Measurements from ENCODE around the gene GATAD2A.
A peak's percentile ranks its signal among the peaks of the same experiment; 100 is the strongest.

Gene GATAD2A

DNA sequence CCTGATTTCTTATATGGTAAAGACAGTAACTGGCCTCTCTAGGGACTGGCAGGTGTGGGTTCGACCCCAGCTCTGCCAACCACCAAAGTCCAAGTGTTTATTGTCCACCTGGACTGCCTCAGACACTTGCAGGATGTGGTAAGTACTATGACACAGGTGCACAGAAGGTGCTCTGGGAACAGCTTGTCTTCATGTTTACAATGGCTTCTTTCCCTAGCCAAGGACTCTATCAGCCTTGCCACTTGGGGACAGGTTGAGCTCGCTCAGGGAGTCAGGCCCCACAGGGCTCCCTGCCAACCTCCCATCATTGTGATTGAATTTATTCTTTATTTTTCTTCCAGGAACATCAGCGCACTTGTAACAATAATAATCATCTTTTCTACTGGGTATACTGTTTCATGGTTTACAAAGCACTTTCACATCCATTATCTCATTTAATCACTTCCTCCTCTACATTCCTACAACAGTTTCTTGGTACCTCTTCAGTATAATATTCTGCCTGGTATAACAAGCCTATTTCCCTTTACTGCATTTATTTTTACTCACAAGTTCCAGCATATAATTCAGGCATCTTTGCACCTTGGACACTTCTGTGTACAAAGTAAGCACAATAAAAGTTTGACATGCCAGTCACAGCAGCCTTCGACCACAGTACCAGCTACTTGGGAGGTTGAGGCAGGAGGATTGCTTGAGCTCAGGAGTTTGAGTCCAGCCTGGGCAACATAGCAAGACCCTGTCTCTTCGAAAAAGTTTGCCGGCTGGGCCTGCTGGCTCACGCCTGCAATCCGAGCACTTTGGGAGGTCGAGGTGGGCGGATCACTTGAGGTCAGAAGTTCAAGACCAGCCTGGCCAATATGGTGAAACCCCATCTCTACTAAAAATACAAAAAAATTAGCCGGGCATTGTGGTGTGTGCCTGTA lies 24.2 kb upstream of the GATAD2A start:
- no peaks in the 10 kb centered on the region for H3K36me3 Mint-ChIP-seq (ENCODE audit: low read depth)
- peaks cover 3% of the 10 kb centered on the region for H3K27me3 Mint-ChIP-seq (ENCODE audit: low read depth)
- no peak overlapping the region for H3K4me3 Mint-ChIP-seq
- peaks cover 3% of the 10 kb centered on the region for H3K9me3 Mint-ChIP-seq
- no peak overlapping the region for H3K27ac Mint-ChIP-seq
- TF ChIP-seq, protein P1, sequence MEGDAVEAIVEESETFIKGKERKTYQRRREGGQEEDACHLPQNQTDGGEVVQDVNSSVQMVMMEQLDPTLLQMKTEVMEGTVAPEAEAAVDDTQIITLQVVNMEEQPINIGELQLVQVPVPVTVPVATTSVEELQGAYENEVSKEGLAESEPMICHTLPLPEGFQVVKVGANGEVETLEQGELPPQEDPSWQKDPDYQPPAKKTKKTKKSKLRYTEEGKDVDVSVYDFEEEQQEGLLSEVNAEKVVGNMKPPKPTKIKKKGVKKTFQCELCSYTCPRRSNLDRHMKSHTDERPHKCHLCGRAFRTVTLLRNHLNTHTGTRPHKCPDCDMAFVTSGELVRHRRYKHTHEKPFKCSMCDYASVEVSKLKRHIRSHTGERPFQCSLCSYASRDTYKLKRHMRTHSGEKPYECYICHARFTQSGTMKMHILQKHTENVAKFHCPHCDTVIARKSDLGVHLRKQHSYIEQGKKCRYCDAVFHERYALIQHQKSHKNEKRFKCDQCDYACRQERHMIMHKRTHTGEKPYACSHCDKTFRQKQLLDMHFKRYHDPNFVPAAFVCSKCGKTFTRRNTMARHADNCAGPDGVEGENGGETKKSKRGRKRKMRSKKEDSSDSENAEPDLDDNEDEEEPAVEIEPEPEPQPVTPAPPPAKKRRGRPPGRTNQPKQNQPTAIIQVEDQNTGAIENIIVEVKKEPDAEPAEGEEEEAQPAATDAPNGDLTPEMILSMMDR (IDR thresholded peaks at IDR 0.05; ENCODE audit: unreplicated experiment in 3 of 3) = no peak
- H3K4me1 Mint-ChIP-seq = peaks cover 4% of the 10 kb centered on the region

DNA sequence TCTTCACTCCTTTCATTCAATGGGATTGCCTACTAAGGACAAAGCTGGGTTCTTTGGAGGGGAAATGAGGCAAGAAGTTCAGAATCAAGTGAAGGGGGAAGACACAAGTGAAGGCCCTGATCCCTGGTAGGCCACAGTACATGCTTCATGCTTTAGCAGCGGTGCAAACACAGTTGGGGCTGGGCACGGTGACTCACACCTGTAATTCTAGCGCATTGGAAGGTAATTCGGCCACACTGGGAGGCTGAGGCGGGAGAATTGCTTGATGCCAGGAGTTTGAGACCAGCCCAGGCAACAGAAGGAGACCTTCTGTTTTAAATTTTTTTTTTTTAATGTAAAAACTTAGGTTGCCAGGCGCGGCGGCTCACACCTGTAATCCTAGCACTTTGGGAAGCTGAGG lies 23.4 kb upstream of the GATAD2A start:
- TF ChIP-seq, protein P1 (IDR thresholded peaks at IDR 0.05; ENCODE audit: unreplicated experiment in 3 of 3) = no peak
- Mint-ChIP-seq H3K4me3 (peak overlapping the region in 2 of 3 experiments; percentile 47 to 62), H3K9me3 (peaks cover 3% of the 10 kb centered on the region), H3K4me1 (peaks cover 4% of the 10 kb centered on the region), H3K36me3 (ENCODE audit: low read depth) (no peaks in the 10 kb centered on the region), H3K27me3 (ENCODE audit: low read depth) (peaks cover 3% of the 10 kb centered on the region), H3K27ac (no peak overlapping the region)

DNA sequence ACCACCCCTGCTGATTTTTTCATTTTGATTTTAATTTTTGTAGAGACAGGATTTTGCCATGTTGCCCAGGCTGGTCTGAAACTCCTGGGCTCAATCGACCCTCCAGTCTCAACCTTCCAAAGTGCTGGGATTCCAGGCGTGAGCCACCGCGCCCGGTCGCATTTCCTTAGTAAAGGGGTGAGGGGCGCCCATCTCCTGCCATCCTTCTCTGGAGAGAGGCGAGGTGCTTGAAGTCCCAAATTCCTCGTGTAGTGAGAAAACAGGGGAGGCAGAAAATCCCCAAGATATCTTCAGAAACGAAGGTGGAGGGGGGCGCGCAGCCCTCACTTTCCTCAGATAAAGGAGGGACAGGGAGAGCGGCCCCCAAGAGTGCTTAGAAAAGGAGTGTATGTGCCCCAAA lies 21.0 kb upstream of the GATAD2A start:
- TF ChIP-seq, protein P1 (IDR thresholded peaks at IDR 0.05; ENCODE audit: unreplicated experiment in 3 of 3) = no peak
- H3K27me3 Mint-ChIP-seq (ENCODE audit: low read depth) = no peaks in the 10 kb centered on the region
- H3K27ac Mint-ChIP-seq = no peak overlapping the region
- H3K9me3 Mint-ChIP-seq = peaks cover 3% of the 10 kb centered on the region
- H3K36me3 Mint-ChIP-seq (ENCODE audit: low read depth) = peaks cover 4% of the 10 kb centered on the region
- H3K4me1 Mint-ChIP-seq = peaks cover 17% of the 10 kb centered on the region
- peak overlapping the region in 2 of 3 experiments; percentile 69 to 93 for H3K4me3 Mint-ChIP-seq

DNA sequence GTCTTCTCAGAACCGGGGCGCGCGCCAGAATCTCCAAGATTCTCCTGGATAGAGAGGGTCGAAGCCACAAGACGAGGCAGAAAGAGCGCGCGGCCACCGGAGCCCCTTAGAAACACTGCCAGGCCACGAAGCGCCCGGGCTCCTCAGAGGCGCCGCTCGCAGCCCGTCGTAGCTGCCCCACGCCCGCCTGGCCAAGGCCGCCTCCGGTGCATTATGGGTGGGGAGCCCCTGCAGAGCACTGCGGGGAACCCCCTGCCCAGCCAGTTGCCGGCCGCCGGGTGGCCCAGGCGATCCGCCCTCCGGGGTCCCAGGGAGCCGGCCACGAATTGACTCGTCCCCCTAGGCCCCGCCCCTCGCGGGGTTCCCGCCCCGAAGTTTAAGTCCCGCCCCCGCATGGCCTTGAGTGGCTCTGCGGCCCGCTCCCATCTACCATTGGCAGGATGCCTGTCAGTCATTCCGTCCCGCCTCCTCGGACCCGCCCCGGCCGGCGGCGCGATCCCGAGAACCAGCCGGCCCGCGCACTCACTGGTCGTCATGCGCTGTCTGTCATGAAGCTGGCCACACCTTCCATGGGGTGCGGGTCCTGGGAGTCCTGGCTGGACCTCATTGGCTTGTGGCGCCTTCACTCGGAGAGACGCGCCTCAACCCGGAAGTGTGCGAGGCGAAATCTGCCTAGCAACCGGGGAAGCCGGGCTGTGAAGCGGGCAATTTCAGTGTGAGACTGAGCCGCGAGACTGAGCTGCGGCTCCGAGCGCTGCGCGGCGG lies 20.2 kb upstream of the GATAD2A start:
- Mint-ChIP-seq H3K36me3 (ENCODE audit: low read depth) (peaks cover 4% of the 10 kb centered on the region), H3K27me3 (ENCODE audit: low read depth) (no peaks in the 10 kb centered on the region), H3K9me3 (peaks cover 3% of the 10 kb centered on the region), H3K27ac (peak overlapping the region; percentile 43 to 92 (median 90)), H3K4me3 (peak overlapping the region; percentile 91 to 97 (median 93)), H3K4me1 (peaks cover 24% of the 10 kb centered on the region)
- TF ChIP-seq, protein P1 (IDR thresholded peaks at IDR 0.05; ENCODE audit: unreplicated experiment in 3 of 3) = no peak

DNA sequence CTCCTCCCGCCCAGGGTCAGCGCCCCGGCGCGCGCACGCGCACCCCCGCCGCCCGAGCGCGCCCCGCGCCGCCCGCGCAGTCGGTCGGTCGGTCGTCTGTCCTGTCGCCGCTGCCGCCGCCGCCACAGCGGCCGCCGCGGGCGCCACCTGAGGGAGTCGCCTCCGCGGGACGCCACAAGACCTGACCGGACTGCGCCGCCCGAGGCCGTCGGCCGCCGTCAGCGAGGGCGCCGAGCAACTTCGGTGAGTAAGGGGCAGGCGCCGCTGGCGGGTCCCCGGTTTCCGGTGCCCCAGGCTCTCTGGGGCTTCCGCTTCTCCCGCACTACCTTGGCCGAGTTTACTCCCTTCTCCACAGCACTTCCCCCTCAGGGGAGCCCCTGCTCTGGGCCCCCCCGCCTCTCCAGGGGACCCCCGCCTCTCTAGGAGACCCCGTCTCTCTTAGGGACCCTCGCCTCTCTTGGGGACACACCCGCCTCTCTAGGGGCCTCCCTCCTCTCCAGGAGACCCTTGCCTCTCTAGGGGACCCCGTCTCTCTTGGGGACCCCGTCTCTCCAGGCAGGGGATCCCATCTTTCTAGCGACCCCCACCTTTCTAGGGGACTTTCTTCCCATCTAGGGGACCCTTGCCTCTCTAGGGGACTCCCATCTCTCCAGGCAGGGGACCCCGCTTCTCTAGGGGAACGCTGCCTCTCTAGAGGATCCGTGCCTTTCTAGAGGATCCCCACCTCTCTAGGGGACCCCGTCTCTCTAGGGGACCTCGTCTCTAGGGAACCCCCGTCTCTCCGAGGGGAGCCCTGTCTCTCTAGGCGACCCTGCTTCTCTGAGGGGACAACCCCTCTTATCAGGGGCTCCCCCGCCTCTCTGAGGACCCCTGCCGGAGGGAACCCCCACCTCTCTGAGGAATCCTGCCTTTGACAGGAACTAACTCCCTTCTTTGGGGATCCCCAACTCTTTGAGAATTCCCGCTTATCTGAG lies 19.3 kb upstream of the GATAD2A start:
- peaks cover 3% of the 10 kb centered on the region for H3K9me3 Mint-ChIP-seq
- peaks cover 4% of the 10 kb centered on the region for H3K36me3 Mint-ChIP-seq (ENCODE audit: low read depth)
- no peaks in the 10 kb centered on the region for H3K27me3 Mint-ChIP-seq (ENCODE audit: low read depth)
- TF ChIP-seq, protein P1 (IDR thresholded peaks at IDR 0.05; ENCODE audit: unreplicated experiment in 3 of 3) = no peak
- peak overlapping the region; percentile 43 to 92 (median 90) for H3K27ac Mint-ChIP-seq
- peaks cover 33% of the 10 kb centered on the region for H3K4me1 Mint-ChIP-seq
- H3K4me3 Mint-ChIP-seq = peak overlapping the region; percentile 93 to 97 (median 95)
